Activated CD8-positive, alpha-beta memory T cell treated with anti-CD3 and anti-CD28 coated beads, Interleukin-2, amount 50 U/mL, for 24 hours (primary cell): ENCODE data around the gene AFG3L2.
A peak's percentile ranks its signal among the peaks of the same experiment; 100 is the strongest.
"Not testable (repeated sequence)": the region's sequence is repeated elsewhere in the genome, so short reads cannot be mapped to it uniquely, and the experiment has no call there.

Experiments used
- DNase-seq: peaks from one replicate; pipeline ENCODE4 v3.0.0-alpha.2; 2020; ENCODE audit errors: extremely low read depth

AFG3L2 gene

DNA sequence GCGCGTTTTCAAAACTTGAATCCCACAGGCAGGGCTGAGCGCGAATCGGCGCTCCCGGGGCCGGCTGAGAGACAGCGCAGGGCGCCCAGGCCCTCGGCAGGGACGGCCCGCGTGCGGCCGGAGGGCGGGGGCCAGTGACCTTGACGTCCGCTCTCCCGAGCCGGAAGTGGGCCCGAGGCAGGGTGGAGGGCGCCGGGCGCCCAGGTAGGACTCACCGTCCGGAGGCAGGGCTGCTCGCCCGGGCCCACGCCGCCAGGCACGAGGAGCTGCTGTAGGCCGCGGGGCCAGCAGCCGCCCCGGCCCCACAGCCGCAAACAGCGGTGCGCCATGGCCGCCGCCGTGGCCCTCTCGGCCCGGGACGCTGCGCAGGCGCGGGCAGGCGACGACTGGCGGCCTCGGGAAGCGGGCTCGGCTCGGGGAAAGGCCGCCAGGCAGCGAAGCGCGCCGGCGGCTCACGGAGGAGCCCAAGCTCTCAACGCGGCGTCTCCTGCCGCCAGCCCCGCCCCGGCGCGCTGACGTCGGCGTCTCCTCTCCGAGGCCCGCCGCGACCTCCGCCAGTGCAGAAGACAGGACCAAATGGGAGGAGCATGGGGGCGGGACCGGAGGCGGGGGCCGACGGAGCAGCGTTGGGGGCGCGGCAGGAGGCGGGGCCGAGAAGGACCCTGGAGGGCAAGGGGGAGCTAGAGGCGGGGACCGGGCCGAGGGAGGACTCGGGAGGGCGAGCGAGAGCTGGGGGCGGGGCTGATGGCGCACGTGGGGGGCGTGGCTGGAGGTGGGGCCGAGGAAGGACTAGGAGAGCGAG is at the start of gene AFG3L2:
Gene AFG3L2, minus strand, starts transcription at position 474 of the 802 bp plus-strand sequence. Its CDS starts 145 bp downstream, at position 329.
- peak; percentile 100 for DNase-seq

- DNase-seq: no peak
Measured at GRCh38 chr18:12424252-12424651, 47.2 kb upstream of the AFG3L2 start.

- DNase-seq: no peak
Measured at GRCh38 chr18:12423820-12424219, 46.8 kb upstream of the AFG3L2 start.

- no peak for DNase-seq
Measured at GRCh38 chr18:12423393-12423792, 46.4 kb upstream of the AFG3L2 start.

- DNase-seq: no peak
Measured at GRCh38 chr18:12422936-12423335, 45.9 kb upstream of the AFG3L2 start.

GRCh38 chr18:12421732-12422131 is 44.7 kb upstream of the AFG3L2 start:
- DNase-seq: no peak

GRCh38 chr18:12420821-12421421 is 43.9 kb upstream of the AFG3L2 start:
- no peak for DNase-seq

GRCh38 chr18:12417687-12418086 is 40.7 kb upstream of the AFG3L2 start:
- no peak for DNase-seq

DNA sequence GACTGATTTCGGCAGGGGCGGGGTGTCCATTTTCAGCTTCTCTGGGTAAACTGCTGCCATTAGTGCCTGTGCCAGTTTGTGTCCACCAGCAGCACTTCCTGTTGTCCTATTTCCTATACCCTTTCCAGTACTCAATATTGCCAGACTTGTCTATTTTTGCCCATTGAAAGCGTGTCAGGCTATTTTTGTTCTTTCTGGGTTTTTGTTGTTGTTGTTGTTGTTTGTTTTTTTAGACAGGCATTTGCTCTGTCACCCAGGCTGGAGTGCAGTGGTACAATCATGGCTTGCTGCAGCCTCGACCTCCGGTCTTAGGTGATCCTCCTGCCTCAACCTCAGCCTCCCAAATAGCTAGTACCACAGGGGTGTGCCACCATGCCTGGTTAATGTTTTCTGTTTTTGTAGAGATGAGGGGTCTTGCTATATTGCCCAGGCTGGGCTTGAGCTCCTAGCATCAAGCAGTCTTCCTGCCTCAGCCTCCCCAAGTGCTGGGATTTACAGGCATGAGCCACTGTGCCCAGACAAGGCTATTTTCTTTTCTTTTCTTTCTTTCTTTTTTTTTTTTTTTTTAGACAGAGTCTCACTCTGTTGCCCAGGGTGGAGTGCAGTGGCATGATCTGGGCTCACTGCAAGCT is 39.2 kb upstream of the AFG3L2 start:
- no peak for DNase-seq

DNA sequence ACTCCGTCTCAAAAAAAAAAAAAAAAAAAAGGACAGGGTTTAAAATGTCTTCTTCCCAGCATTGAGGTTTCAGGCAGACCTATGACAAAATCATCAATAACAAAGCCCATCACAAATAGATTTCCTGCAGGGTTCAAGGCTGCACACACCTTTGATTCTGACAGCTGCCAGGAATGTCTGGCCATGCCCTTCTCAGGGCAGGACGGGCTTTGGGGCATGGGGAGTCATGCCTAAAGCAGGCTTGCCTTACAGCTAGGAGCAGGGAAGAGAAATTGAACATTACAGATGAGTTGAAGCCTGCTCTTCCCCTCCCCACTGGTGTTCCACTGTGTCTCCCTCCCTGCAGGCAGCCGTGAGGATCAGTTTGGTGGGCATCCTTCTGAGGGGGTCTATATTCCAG is 34.4 kb upstream of the AFG3L2 start:
- no peak for DNase-seq

DNA sequence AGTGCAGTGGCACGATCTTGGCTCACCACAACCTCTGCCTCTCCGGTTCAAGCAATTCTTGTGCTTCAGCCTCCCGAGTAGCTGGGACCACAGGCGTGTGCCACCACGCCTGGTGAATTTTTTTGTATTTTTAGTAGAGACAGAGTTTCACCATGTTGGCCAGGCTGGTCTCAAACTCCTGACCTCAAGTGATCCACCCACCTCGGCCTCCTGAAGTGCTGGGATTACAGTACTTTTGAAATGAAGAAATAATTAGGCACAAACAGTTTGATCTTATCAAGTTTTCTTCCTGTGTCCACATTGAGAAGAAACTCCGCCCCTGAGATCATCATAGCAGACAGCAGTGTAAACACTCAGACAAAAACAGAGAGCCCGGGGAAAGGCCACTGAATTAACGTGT is 33.7 kb upstream of the AFG3L2 start:
- DNase-seq: not testable (repeated sequence)

DNA sequence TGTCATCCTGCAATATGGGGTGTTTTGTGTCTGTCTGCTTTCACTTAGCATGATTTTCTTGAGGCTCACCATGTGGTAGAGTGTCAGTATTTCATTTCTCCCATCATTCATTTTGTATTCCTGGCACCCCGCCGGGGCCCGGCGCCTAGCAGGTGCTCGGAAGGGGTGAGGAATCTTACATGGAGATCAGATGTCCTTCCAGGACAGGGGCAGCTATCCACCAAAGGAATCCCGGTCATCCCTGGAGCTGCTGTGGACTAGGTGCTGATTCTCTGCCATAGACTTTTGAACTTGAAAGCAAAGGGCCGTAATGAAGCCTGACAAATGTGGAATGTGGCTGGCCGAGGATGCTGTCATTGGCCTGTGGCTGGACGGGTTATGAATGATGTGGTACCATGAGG is 33.1 kb upstream of the AFG3L2 start:
- no peak for DNase-seq

DNA sequence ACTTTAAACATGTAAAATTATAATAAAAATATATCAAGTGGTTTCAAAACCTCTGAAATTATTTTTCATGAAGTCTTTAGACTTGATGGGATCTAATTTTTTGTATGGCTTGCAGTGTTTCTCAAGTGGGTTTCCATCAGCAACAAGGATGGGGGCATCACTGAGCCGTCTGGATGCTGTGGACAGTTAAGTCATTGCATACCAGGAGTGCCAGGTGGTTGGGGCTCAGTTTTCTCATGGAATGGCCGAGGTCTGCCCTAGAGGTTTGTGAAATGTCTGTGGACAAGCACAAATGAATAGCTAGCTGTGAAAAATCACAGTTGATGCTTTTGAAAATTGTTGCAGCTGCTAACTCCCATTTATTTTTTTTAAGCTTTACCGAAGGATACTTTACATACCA is 32.4 kb upstream of the AFG3L2 start:
- no peak for DNase-seq

DNA sequence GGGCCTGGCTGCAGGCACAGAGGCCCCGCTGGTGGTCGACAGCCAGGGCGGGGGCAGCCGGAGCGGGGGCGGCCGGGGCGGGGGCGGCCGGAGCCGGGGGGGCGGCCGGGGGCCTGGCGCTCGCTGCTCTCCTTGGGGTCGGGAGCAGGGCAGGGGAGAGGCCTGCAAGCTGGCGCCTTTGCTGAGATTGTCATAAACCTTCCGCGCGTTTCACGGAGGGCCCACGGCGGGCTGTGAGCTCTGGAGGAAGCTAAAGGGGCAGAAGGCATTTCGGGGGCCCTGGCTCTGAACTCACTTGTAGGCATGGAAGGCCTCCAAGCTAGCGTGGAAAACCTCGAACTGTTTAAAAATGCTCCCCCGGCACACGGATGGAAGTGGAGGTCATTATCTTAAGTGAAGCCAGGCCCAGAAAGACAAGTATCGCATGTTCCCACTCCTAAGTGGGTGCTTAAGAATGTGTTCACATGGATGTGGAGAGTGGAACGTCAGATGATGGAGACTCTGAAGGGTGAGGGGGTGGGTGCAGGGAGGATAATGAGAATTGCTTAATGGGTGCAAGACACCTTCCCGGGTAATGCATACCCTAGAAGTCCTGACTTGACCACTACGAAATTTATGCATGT is 31.3 kb upstream of the AFG3L2 start:
- no peak for DNase-seq

DNA sequence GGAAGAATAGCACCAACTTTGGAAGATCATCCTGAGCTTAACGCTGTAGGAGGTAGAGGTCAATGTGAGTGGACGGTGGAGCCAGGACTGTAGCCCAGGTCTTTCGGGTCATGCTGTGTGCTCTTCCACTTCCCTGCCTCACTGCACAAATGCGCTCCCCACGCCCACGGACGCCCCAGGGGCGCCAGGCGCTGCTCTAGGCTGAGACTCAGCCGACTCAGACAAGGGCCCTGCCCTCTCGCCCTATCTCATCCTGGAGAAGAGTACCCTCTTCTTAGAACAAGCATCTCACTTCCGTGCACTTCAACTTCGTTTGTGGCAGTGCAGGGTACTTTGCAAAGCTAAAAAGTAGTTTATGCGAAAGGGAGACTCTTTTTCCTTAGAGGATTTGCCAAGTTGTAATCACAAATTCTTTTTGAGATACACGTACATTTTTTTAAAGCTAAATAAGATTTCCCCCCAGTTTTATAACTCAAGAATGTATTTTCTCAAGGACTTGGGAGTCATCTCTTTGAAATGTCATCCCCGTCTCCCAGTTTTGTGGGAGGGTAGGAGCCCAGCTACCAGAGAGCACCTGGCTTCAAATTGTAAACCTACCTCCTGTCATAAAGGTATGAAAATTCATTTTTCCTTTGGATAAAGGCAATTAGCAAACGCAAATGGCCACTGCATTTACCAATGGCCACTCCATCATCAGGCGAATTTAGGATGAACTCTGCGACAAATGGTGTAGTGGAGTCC is 29.5 kb upstream of the AFG3L2 start:
- DNase-seq: no peak

GRCh38 chr18:12405066-12405465 is 28.0 kb upstream of the AFG3L2 start:
- DNase-seq: no peak

DNA sequence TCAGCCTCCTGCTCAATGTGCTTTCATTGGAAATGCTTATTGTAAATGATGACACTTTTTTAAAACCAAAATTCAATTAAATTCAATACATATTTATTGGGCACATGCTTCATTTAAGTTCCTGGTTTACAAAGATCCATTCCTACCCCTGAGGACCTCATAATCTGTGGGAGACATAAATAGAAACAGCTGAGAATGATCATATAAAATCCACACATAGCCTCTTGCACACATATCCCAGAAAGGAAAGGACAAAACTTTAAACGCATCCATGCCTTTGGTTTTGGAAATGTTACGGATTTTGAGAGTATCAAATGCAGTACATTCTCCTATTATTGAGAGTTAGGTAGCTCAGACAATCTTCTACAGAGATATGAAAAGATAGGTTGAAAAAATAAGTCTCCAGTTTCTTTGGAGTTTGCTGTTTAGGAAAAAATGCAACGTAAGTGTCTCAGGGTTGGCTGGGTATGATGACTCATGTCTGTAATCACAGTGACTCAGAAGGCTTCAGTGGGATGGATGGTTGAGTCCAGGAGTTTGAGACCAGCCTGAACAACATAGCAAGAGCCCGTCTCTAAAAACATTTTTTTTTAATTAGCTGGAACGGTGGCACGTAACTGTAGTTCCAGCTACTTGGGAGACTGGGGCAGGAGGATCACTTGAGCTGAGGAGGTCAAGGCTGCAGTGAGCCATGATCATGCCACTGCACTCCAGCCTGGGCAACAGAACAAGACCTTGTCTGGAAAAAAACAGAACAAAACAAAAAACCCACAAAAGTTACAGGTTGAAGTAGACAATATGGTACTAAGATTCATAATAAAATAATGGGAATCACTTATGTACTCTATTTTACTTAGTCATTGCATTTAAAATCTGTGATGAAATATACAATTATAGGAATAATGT is 26.8 kb upstream of the AFG3L2 start:
- no peak for DNase-seq

GRCh38 chr18:12401881-12402280 is 24.9 kb upstream of the AFG3L2 start:
- DNase-seq: no peak

GRCh38 chr18:12399231-12399630 is 22.2 kb upstream of the AFG3L2 start:
- DNase-seq: no peak

GRCh38 chr18:12398625-12399024 is 21.6 kb upstream of the AFG3L2 start:
- DNase-seq: no peak

- no peak for DNase-seq
Measured at GRCh38 chr18:12397793-12398192, 20.8 kb upstream of the AFG3L2 start.
